Measurements from ENCODE around the gene CLSTN2.
A peak's percentile ranks its signal among the peaks of the same experiment; 100 is the strongest.

Gene CLSTN2

DNA sequence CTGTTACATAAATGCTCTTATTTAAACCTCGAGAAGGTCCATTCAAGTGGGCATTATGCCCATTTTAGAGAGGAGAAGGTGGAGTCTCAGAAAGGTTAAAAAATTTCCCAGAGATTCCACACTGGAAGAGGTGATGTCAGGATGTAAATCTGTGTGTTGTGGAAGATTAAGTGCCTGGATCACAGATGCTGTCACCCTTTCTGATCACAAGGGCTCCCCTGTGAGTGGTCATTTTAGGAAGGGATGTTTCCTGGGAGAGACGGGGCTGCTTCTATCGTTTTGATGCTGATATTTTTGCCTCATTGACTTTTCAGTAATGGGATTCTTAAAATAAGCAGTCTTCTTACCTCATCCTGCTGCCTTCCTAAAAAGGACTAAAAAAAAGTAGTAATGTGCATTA lies 132.5 kb downstream of the CLSTN2 start:
- Histone ChIP-seq H4K20me1 (ENCODE audit: insufficient read depth, low read length) (no peaks in the 10 kb centered on the region), H3K27ac (ENCODE audit: low read length) (no peak overlapping the region), H3K9me3 (replicated peaks; ENCODE audit: insufficient read depth, low read length) (no peaks in the 10 kb centered on the region), H3K9me2 (replicated peaks; ENCODE audit: insufficient read depth, low read length) (no peaks in the 10 kb centered on the region), H3K79me2 (ENCODE audit: low read length) (no peaks in the 10 kb centered on the region), H2AFZ (ENCODE audit: low read length) (no peak overlapping the region), H3F3A (ENCODE audit: insufficient read depth, low read length) (no peaks in the 10 kb centered on the region), H3K36me3 (replicated peaks; ENCODE audit: insufficient read depth, low read length) (no peaks in the 10 kb centered on the region), H3K9ac (ENCODE audit: low read length) (no peak overlapping the region), H3K27me3 (replicated peaks; ENCODE audit: insufficient read depth, low read length) (no peaks in the 10 kb centered on the region), H3K4me2 (ENCODE audit: low read depth, low read length) (no peak overlapping the region), H3K4me3 (ENCODE audit: low read length) (no peak overlapping the region), H3K4me1 (ENCODE audit: low read length) (no peaks in the 10 kb centered on the region)
- no peak for DNase-seq
- TF ChIP-seq EZH2phosphoT487 (IDR thresholded peaks at IDR 0.05; ENCODE audit: low read length) (no peak), EZH2 (optimal IDR thresholded peaks at IDR 0.05; ENCODE audit: low read depth, low read length) (no peak)
- TF ChIP-seq, protein P1, sequence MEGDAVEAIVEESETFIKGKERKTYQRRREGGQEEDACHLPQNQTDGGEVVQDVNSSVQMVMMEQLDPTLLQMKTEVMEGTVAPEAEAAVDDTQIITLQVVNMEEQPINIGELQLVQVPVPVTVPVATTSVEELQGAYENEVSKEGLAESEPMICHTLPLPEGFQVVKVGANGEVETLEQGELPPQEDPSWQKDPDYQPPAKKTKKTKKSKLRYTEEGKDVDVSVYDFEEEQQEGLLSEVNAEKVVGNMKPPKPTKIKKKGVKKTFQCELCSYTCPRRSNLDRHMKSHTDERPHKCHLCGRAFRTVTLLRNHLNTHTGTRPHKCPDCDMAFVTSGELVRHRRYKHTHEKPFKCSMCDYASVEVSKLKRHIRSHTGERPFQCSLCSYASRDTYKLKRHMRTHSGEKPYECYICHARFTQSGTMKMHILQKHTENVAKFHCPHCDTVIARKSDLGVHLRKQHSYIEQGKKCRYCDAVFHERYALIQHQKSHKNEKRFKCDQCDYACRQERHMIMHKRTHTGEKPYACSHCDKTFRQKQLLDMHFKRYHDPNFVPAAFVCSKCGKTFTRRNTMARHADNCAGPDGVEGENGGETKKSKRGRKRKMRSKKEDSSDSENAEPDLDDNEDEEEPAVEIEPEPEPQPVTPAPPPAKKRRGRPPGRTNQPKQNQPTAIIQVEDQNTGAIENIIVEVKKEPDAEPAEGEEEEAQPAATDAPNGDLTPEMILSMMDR (IDR thresholded peaks at IDR 0.05; ENCODE audit: low read length), result no peak

DNA sequence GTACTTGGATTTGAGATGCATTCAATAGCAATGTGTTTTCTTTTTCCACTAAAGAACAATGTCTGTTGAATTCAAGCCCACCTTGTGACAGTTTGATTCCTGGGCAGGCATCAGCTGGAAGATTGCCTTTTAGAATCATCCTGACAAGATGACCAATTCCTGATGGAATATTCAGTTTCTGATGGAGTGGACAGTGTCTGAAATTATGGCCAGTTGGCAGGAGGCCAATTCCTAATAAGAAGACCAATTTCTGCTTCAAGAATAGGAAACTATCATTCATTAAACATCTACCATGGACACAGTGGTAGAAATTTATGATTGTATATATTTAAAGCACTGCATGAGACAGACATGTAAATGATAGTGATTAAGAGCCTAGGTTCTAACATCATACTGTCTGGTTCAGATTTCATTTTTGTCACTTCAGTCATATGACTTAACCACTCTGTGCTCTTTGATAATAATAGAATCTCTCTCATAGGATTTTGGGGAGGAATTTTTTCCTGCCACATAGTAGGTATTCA lies 133.6 kb downstream of the CLSTN2 start:
- no peaks in the 10 kb centered on the region for H3K9me2 ChIP-seq (replicated peaks; ENCODE audit: insufficient read depth, low read length)
- no peaks in the 10 kb centered on the region for H4K20me1 ChIP-seq (ENCODE audit: insufficient read depth, low read length)
- DNase-seq, result no peak
- no peaks in the 10 kb centered on the region for H3F3A ChIP-seq (ENCODE audit: insufficient read depth, low read length)
- no peaks in the 10 kb centered on the region for H3K27me3 ChIP-seq (replicated peaks; ENCODE audit: insufficient read depth, low read length)
- H3K4me1 ChIP-seq (ENCODE audit: low read length), result no peaks in the 10 kb centered on the region
- H3K9ac ChIP-seq (ENCODE audit: low read length), result no peak overlapping the region
- H3K36me3 ChIP-seq (replicated peaks; ENCODE audit: insufficient read depth, low read length), result no peaks in the 10 kb centered on the region
- no peak overlapping the region for H3K27ac ChIP-seq (ENCODE audit: low read length)
- TF ChIP-seq, protein P1 (IDR thresholded peaks at IDR 0.05; ENCODE audit: low read length), result no peak
- no peak for TF ChIP-seq EZH2phosphoT487 (IDR thresholded peaks at IDR 0.05; ENCODE audit: low read length)
- no peak for TF ChIP-seq EZH2 (optimal IDR thresholded peaks at IDR 0.05; ENCODE audit: low read depth, low read length)
- no peak overlapping the region for H3K4me2 ChIP-seq (ENCODE audit: low read depth, low read length)
- no peaks in the 10 kb centered on the region for H3K79me2 ChIP-seq (ENCODE audit: low read length)
- no peak overlapping the region for H3K4me3 ChIP-seq (ENCODE audit: low read length)
- no peaks in the 10 kb centered on the region for H3K9me3 ChIP-seq (replicated peaks; ENCODE audit: insufficient read depth, low read length)
- H2AFZ ChIP-seq (ENCODE audit: low read length), result no peak overlapping the region

DNA sequence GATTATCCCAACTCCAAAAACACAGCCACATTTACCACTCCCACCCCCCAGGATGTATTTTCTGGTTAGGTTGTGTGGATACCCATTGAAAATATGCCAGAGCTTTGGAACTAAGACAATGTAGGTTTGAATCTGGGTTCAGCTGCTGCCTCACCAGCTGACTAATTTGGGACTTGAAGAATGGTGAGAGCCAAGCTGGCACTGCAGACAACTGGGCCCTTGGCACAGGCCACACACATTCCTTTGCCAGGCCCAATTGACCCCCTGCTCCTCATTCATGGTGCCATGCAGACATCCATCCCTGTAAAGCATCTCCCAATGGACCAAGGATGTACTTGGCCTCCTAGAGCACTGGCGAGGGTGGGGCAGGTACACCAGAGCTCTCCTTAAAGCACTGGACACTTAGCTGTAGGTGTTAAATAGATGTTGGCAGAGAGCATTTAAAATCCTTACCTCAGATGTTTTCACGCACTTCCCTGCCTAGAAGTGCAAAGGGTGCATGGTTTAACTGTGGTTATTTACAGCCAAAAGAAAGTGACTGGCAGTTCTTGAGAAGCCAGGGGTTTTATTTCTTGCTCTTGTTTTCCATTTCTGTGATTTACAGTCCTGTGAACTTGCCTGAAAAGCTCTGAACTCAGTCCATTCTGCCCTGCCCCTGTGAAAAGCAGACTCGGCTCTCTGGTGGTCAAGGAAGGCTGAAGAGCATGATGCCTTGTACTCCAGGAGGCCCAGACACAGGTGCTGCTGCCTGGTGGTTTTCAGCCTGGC lies 138.5 kb downstream of the CLSTN2 start:
- Histone ChIP-seq H3F3A (ENCODE audit: insufficient read depth, low read length) (no peaks in the 10 kb centered on the region), H3K9me2 (replicated peaks; ENCODE audit: insufficient read depth, low read length) (no peaks in the 10 kb centered on the region), H3K4me3 (ENCODE audit: low read length) (no peak overlapping the region), H2AFZ (ENCODE audit: low read length) (no peak overlapping the region), H3K27me3 (replicated peaks; ENCODE audit: insufficient read depth, low read length) (no peaks in the 10 kb centered on the region), H3K9ac (ENCODE audit: low read length) (no peak overlapping the region), H3K27ac (ENCODE audit: low read length) (no peak overlapping the region), H3K36me3 (replicated peaks; ENCODE audit: insufficient read depth, low read length) (no peaks in the 10 kb centered on the region), H3K9me3 (replicated peaks; ENCODE audit: insufficient read depth, low read length) (no peaks in the 10 kb centered on the region), H3K79me2 (ENCODE audit: low read length) (no peaks in the 10 kb centered on the region), H4K20me1 (ENCODE audit: insufficient read depth, low read length) (no peaks in the 10 kb centered on the region), H3K4me1 (ENCODE audit: low read length) (no peaks in the 10 kb centered on the region), H3K4me2 (ENCODE audit: low read depth, low read length) (no peak overlapping the region)
- DNase-seq, result peak; percentile 22
- TF ChIP-seq, protein P1 (IDR thresholded peaks at IDR 0.05; ENCODE audit: low read length), result no peak
- TF ChIP-seq EZH2phosphoT487 (IDR thresholded peaks at IDR 0.05; ENCODE audit: low read length) (no peak), EZH2 (optimal IDR thresholded peaks at IDR 0.05; ENCODE audit: low read depth, low read length) (no peak)

All from MM.1S (cell line).